Retinal pigment epithelial cell (primary cell): ENCODE results near the gene TCTN2.

Experiments used
- DNase-seq: peaks from one replicate; pipeline ENCODE4 v3.0.0-alpha.2; 2010; ENCODE audit warnings: low read depth
- H3K4me3 ChIP-seq: 2 replicates; pipeline ENCODE4 v1.5.1; 2011; ENCODE audit warnings: mild to moderate bottlenecking, low read length, control low read depth, moderate library complexity
- CTCF ChIP-seq: conservative IDR thresholded peaks from 2 replicates; pipeline ENCODE4 v1.5.1; 2011; ENCODE audit warnings: low read depth, low read length, control low read depth, inconsistent platforms

Gene TCTN2

GRCh38 chr12:123686636-123687190 is 15.8 kb downstream of the TCTN2 start:
- no peak for DNase-seq
- no peak overlapping the region for H3K4me3 ChIP-seq
- no peak for TF ChIP-seq CTCF

- no peak overlapping the region for H3K4me3 ChIP-seq
- DNase-seq = no peak
- no peak for TF ChIP-seq CTCF
These were observed 19.4 kb downstream of the TCTN2 start for GRCh38 chr12:123690191-123690840.

- no peak for TF ChIP-seq CTCF
- no peak for DNase-seq
- H3K4me3 ChIP-seq = no peak overlapping the region
These were observed 25.3 kb downstream of the TCTN2 start for GRCh38 chr12:123696207-123696606.

GRCh38 chr12:123696646-123697045 is 25.7 kb downstream of the TCTN2 start:
- H3K4me3 ChIP-seq = no peak overlapping the region
- TF ChIP-seq CTCF = no peak
- DNase-seq = no peak

GRCh38 chr12:123705935-123706334 is 35.0 kb downstream of the TCTN2 start:
- TF ChIP-seq CTCF = no peak
- H3K4me3 ChIP-seq = no peak overlapping the region
- no peak for DNase-seq

- DNase-seq = no peak
- no peak overlapping the region for H3K4me3 ChIP-seq
- no peak for TF ChIP-seq CTCF
These were observed 36.6 kb downstream of the TCTN2 start for GRCh38 chr12:123707466-123707865.

- no peak for TF ChIP-seq CTCF
- no peak for DNase-seq
- H3K4me3 ChIP-seq = peak overlapping the region; percentile 85
These were observed 41.9 kb downstream of the TCTN2 start for GRCh38 chr12:123712780-123713319.
